Keratinocyte (primary cell): ENCODE results near the gene RNF5.

Experiments used
- EZH2 ChIP-seq: IDR thresholded peaks from one replicate; pipeline ENCODE4 v1.6.1; 2012; ENCODE audit warnings: inconsistent platforms, mild to moderate bottlenecking, low read length, moderate library complexity
- TF ChIP-seq, protein P1 (sequence below), 3 experiments: IDR thresholded peaks in 1 of 3; conservative IDR thresholded peaks in 1 of 3; optimal IDR thresholded peaks in 1 of 3; 2 replicates in 2 of 3; 3 replicates in 1 of 3; pipeline versions ENCODE3 to v1.5.1; 2011; ENCODE audit warnings: low read length in 3 of 3, mild to moderate bottlenecking in 3 of 3, moderate library complexity in 2 of 3, control low read depth in 1 of 3, inconsistent platforms in 1 of 3; ENCODE audit not compliant: insufficient read depth in 2 of 3; ENCODE audit errors: extremely low read depth in 1 of 3

DNA sequence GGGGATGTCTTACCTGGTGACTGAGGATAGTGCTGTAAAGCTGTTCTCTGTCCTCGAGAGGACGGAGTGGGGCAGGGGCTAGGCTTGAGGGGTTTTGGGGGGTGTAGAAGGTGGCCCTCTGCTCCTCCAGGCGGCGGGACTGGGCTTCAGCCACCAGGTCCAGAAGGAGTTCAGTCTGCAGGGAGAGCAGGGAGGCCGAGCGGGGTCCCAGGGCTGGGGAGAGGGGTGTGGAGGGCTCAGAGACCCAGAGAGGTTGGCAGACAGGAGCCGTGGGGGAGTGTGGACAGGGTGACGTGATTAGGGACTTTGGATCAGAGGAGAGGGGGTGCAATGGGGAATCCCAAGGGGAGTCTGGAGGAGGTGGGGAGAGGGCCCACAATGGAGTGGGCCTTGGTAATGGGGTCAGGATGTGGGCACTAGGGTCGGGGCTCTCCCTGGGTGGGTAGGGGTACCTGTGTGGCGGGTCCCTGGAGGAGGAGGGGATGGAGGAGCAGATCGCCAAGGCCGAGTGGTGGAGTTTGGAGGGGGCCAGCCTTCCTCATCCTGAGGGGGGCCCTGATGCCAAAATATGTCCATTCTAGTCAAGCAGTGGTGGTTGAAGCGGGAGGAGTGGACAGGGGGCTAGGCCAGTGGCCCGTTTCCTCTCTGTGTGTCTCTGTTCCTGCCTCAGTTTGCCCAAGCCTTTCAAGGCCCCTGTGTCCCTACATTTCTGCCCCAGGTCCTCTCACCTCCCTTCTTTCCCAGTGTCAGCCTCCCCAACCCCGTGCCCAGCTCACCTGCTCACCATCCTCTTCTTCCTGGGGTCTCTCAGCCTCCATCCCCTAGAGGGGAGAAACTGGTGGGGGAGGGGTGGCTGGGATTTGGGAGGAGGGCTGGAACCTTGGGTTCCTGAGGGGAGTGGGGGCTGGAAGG is 13.7 kb downstream of the RNF5 start:
- TF ChIP-seq, protein P1, sequence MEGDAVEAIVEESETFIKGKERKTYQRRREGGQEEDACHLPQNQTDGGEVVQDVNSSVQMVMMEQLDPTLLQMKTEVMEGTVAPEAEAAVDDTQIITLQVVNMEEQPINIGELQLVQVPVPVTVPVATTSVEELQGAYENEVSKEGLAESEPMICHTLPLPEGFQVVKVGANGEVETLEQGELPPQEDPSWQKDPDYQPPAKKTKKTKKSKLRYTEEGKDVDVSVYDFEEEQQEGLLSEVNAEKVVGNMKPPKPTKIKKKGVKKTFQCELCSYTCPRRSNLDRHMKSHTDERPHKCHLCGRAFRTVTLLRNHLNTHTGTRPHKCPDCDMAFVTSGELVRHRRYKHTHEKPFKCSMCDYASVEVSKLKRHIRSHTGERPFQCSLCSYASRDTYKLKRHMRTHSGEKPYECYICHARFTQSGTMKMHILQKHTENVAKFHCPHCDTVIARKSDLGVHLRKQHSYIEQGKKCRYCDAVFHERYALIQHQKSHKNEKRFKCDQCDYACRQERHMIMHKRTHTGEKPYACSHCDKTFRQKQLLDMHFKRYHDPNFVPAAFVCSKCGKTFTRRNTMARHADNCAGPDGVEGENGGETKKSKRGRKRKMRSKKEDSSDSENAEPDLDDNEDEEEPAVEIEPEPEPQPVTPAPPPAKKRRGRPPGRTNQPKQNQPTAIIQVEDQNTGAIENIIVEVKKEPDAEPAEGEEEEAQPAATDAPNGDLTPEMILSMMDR (optimal IDR thresholded peaks at IDR 0.05 in 1 of 3, IDR thresholded peaks at IDR 0.05 in 1 of 3, conservative IDR thresholded peaks at IDR 0.05 in 1 of 3; ENCODE audit: extremely low read depth in 1 of 3, insufficient read depth in 2 of 3, low read length in 3 of 3), result no peak
- no peak for TF ChIP-seq EZH2
